ENCODE results near the gene IMPG1.
A peak's percentile ranks its signal among the peaks of the same experiment; 100 is the strongest.
"Not testable (repeated sequence)": the region's sequence is repeated elsewhere in the genome, so short reads cannot be mapped to it uniquely, and the experiment has no call there.

The IMPG1 gene

DNA sequence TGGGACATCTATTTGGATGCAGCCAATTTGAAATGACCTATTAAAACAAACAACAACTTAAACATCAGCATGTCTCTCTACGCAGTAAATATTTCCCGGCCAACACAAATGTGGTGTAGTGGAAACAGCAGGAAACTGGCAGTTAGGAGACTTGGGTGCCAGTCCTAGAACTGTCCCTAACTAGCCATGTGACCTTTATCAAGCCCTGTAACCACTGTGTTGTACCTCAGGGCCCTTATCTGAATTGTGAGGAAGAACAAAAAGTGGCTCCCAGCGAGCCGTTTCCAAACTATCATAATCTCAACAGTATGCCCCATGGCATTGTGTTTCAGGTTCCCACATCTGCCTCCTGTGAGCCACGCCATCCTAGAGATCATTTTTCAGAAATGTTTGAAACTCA lies 124.5 kb downstream of the IMPG1 start:
- DNase-seq, result no peak

DNA sequence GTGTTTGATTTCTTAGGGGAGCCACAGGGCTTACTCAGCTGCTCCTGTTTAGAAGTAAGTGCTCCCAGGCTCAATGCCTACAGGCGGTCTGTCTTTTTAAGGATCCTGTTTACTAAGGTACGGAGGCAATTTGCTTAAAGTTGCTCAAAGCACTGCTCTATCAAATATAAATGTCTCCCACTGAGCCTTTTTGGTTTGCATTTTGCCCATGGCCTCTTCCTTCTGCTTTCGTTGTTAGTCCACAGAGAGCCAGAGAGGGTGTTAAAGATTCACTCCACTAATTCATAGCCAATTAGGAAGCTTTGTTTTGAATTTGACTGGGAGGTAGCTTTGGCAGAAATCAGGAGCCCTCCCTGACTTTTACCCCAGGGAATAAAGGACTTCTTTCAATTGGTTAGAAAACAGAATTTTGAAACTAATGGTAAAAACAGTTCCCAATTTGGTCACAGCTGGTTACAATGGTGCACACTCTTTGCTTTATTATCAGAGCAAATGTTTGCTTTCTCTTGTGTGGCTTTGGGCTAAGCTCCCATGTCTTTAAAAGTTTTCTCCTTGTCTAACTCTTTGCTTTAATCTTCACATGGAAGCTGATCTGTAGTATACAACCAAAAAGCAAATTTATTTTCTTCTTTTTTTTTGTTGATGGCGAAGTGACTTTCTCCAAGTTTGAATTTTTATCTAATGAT lies 126.2 kb downstream of the IMPG1 start:
- no peak for DNase-seq

DNA sequence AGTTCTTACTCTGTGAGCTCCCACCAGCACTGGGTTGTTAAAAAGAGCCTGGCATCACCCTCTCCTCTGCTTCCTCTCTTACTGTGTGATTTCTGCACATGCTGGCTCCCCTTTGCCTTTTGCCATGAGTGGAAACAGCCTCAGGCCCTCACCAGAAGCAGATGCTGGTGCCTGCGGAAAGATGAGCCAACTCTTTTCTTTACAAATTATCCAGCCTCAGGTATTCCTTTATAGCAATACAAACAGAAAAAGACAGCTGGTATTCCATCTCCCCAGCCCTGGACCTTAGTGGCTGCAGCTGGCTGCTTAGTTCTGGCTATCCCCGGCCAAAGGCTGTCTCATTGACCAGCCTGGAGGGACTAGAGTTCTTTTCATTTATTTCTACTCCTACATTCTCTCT lies 129.1 kb downstream of the IMPG1 start:
- DNase-seq, result no peak

GRCh38 chr6:75941509-75941908 lies 131.0 kb downstream of the IMPG1 start:
- no peak for DNase-seq

DNA sequence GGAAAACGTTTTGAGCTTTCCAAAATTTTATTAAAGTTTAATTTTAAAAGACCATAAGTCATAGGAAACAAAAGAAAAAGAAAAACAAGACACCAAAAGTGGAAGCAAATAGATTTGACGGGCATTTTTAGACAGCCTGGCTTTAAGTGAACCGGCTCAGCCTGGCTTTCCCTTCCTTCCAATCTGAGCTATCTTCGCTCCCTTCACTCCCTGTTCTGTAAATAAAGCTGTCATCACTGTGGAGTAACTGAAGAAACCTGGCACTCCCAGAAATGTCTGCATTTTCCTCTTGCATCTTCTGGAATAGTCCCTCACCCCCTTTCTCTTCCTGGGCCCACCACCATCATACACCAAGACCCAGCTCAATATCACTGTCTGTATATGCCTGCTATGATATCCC lies 131.9 kb downstream of the IMPG1 start:
- no peak for DNase-seq

DNA sequence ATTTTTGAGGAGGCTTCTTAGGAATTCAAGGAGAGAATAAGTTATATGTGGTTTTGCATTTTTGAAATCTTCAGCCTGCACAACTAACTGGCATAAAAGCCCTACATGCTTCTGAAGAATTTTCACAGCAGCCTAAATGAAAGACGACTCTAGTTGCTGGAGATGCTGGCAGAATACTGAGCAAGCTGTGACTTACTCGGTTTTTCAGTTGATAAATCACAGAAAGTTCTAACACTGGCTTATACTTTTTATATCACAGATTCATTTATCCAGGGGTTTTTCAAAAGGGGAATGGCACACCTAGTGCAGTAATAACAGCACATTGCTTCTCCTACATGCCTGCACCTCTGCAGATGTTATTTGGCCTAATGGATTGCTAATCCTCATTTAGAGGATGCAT lies 134.6 kb downstream of the IMPG1 start:
- no peak for DNase-seq

DNA sequence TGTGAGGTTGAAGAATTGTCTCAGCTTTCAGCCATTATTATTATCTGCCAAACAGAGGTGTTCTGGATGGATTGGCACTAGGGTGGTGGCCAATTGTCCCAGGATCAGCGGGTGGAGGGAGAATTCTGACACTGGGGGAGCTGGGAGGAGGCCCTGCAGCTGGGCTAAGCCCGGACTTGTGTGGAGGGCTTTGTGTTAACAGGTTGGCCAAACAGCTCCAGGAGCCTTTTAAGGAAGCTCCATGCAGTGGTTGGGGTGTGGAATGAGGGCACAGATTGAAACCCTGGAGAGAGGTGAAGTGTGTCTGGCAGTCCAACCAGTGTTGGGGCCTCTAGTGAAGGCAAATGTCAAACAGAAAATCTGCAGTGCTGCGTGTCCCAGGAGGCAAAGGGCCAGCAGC lies 135.8 kb downstream of the IMPG1 start:
- DNase-seq, result no peak

GRCh38 chr6:75935473-75935793 lies 137.0 kb downstream of the IMPG1 start:
- DNase-seq, result no peak

GRCh38 chr6:75934643-75935472 lies 137.6 kb downstream of the IMPG1 start:
- peak; percentile 75 for DNase-seq

GRCh38 chr6:75933387-75933975 lies 139.0 kb downstream of the IMPG1 start:
- no peak for DNase-seq

GRCh38 chr6:75932067-75932466 lies 140.4 kb downstream of the IMPG1 start:
- peak; percentile 48 for DNase-seq

DNA sequence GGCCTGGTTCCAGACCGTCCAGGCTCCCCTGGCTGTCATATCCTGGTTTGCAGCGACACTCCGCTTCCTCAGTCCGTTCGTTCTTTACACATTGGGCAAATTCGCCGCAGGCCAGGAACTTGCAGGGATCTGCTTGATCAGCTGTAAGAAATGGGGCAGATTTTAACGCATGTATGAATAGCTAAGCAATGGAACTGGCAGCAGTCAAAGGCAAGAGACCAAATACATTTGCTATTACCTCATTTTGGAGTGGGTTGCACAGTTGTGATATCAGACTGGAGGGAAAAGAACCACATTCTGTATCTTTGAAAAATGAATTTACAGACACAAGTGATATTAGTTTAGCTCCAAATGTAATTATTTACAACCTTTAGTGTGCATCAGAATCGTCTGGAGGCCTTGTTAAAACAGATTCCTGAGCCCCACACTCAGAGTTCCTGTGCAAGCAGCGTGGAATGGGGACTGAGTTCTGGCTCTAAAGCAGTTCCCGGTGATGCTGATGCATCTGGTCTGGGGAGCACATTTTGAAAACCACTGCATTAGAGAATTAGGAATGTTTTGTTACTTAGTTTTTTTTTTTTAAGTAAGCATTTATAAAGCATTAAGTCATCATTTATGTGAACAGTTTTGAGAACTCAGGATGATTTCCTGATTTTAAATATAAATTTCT lies 141.3 kb downstream of the IMPG1 start:
- DNase-seq, result peak; percentile 44

DNA sequence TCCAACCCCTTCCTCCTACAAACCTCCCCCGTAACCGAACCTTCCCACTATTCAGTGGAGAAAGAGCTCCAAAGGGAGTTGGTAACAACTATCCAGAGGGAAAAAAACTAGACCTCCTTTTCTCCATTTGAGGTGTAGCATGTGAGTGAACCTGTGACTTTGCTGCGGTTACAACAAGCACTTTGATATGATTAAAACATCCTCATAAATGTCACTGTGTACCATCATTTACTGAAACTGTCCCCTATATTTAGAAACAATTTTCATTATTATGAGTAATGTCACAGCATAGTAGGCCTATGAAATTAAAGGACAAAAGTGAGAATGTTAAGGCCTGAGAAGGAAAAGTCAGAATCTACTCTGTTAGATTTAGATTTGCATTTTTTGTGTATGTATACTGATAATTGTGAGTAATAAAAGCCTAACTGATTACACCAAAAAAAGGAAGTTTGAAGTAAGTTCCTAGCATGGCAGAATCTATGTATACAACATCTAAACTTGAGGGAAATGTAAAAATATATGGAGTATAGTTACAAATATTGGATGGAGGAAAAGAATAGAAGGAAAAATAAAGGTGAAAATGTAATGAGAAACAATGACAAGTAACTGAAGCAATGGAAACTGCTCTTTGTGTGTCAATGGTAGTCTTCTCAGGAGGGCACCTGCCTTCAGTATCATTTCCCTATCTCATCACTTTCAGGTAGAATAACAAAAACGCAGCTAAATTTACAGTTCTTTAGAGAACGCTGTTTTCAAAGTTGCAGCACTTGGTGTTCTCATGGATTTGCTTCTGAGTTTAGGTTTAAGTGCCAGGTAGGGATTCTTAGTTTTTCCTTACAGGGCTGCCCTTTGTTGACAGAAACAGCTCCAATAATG lies 145.9 kb downstream of the IMPG1 start:
- DNase-seq, result no peak

DNA sequence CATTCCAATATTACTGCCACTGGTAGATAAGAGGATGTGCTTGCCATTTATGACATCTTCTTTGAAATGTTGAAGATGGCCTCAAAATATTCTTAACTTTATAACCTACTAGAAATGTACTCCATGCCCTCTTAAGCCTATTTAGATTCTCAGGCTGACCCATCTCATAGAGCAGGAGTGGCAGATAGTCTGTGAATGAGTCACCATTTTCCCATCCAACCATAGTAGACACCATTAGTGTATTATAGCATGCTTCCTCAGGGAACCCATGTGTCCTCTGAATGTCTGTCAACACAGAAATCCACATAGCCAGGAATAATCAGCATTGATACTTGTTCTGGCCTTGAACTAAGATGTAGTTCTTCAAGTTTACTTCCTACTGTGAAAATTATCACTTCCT lies 150.2 kb downstream of the IMPG1 start:
- DNase-seq, result no peak

GRCh38 chr6:75913040-75913439 lies 159.4 kb downstream of the IMPG1 start:
- DNase-seq, result no peak

- no peak for DNase-seq
Observed at GRCh38 chr6:75907444-75907843, 165.0 kb downstream of the IMPG1 start.

DNA sequence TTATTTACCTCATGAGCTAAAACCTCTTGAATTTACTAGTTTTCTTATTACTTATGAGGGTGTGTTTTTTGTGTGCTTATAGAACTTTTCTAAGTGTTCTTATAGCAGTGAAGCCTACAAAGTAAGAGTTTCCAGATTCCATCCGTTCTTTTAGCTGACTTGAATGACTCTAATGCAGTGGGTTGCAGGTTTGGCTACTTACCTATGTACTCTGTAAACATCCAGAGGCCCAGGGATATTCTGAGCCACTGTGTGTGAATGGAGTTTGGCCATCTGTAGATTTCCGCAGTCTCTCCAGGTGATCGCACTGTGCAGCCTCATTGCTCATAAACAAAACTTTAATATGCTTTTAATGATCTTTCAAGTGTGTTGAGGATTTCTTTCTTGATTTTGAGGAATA lies 165.6 kb downstream of the IMPG1 start:
- no peak for DNase-seq

DNA sequence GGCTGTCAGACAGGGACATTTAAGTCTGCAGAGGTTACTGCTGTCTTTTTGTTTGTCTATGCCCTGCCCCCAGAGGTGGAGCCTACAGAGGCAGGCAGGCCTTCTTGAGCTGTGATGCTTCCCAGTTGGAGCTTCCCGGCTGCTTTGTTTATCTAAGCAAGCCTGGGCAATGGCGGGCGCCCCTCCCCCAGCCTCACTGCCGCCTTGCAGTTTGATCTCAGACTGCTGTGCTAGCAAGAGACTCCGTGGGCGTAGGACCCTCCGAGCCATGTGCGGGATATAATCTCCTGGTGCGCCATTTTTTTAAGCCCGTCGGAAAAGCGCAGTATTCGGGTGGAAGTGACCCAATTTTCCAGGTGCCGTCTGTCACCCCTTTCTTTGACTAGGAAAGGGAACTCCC lies 167.3 kb downstream of the IMPG1 start:
- DNase-seq, result not testable (repeated sequence)

DNA sequence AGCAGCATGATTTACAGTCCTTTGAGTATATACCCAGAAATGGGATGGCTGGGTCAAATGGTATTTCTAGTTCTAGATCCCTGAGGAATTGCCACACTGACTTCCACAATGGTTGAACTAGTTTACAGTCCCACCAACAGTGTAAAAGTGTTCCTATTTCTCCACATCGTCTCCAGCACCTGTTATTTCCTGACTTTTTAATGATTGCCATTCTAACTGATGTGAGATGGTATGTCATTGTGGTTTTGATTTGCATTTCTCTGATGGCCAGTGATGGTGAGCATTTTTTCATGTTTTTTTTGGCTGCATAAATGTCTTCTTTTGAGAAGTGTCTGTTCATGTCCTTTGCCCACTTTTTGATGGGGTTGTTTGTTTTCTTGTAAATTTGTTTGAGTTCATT lies 172.2 kb downstream of the IMPG1 start:
- not testable (repeated sequence) for DNase-seq

GRCh38 chr6:75896526-75896925 lies 175.9 kb downstream of the IMPG1 start:
- DNase-seq, result no peak

DNA sequence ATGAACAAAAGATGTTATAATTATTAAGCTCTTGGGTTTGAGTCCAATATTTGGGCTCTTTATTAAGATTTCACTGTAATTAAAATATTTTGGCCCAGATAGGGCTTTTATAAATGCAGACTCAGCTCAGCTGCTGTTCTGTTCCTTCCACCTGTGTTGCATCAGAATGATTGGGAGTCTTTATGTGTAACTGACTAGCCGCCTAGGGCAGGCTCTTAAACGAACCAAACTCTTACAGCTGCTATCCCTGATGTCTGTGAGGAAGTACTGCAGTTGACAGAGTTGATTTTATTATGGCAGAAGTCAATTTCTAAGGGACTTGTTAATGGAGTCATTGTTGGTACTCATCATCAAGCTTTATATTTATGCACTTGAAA lies 178.7 kb downstream of the IMPG1 start:
- no peak for DNase-seq

DNA sequence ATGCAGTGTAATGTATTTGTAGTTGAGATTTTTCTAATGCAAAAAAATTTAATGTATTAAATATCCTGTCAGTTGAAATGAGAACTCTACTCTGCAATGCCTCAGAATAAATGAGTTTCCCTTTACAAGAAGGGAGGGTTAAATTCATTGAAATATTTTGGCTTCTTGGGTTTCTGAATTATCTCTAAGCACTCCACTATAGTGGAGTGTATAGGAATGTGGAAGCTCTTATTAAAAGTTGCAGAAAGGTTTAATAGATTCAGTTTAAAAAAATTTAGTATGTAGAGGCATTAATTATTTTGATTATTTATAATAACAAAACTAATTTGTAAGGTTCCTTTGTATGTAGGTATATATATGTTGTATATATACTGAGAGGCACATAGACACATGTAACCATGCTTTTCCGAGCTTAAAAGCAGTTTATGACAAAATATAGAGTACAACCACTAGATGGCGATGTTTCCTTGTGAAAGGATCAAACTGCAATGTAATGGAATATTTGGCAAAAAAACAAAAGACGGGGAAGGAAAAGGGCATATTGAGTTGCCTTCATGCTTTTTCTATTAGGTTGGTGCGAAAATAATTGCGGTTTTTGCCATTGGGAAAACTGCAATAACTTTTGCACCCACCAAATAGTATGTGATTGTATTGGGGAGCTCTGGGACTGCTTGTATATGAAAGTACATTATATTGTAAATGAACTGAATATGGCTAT lies 179.2 kb downstream of the IMPG1 start:
- no peak for DNase-seq

All from right forelimb (tissue), 1 donor.